T-helper 1 cell treated with Interleukin-12 subunit alpha and Interleukin-12 subunit beta and Interleukin-4 antibody, amounts not matched to agents 30 ng/mL and 1 ng/mL, for 36 hours (primary cell): ENCODE results near the gene MRPL12. TPM values are rescaled to one million over a fixed set of nuclear protein-coding genes. Genes with fewer than 3 reads are reported as not detected.
"Not testable (repeated sequence)": the region's sequence is repeated elsewhere in the genome, so short reads cannot be mapped to it uniquely, and the experiment has no call there.

ENCODE experiments used
- intact Hi-C: fragments of 100-400 bp; cut with micrococcal nuclease; formaldehyde crosslinking; loops from one replicate; pipeline ENCODE4 v1.15.1; 2024
- total RNA-seq: library from RNA; stranded (reverse); gene quantifications from 2 replicates; pipeline ENCODE4 v1.2.3, GENCODE V29; 2022

Gene MRPL12
- total RNA-seq = 85.6 and 86.6 TPM in 2 replicates

DNA sequence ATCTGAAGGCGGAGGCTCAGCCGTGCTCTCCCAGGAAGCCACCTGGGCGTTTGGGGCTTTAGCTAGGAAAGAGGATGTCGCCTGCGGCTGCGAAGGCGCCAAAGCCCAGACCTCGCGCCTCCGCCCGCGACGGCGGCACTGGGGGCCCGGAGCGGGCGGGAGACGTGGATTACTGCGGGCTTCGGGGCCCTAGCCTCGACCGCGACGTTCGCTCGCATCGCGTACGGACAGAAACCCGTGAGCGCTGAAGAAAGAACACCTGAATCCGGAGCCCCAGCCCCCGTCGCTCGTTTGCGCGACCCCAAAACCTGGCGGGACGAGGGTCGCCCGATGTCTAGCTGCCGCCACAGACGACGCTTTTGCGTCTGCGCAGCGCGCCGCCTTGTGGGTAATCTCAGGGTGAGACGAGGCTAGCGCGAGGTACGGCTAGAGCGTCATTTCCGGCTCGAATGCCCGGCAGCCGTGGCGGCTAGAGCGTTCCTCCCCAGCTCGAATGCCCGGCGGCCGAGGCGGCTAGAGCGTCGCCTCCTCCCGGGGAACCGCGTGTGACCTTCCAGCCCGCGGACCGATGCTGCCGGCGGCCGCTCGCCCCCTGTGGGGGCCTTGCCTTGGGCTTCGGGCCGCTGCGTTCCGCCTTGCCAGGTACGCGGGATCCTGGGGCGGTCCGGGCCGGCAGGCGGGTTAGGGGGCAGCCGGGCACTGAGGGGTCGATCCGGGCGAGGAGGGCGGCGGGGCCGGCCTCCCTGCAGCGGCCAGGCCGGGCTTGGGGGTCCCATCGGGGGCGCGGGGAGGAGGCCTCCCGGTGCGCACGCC lies at the start of gene MRPL12:
TSS of gene MRPL12 (plus strand) at position 434 of the 813 bp plus-strand sequence. CDS start at position 569, 135 bp downstream.
- intact Hi-C loops = loop anchor here (1.0 to 5.0 kb wide), 6 partner anchors 9 to 191 kb away; partner anchors contain the start of genes ACTG1, ARL16, CCDC137 and OXLD1

DNA sequence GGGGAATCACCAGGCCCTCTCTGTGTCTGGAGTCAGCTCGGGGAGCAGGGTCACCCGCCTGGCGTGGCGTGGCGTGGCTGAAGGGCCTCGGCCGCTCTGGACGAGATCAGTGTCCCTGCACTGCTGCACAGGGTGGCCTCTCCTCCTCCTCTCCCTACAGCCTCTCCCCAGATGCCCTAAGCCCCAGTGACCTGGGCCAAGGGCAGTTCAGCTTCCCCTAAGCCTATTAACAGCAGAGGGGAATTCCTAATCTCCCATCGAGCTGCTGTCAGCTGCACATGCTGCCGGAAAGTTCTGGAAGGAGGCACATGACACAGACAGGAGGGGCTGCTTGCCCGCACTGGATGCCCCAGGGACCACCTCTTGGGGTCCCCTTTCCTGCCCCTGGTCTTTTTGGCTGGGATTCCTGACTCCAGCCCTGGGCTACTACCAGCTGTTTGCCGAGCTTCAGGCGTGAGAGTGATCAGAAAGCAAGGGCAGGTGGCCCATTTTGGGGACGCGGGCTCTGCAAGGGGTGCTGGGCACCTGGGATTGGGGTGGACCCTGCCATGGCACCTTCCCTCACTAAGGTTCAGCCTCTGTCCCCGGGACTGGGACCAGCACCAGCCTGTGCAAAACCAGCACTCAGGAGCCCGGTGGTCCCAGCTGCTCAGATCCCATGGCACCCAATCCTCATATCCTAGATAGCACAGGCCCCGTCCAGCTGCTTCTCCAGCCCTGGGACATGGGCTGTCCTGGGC lies 47.6 kb upstream of the MRPL12 start:
- intact Hi-C loops = no loop called here

DNA sequence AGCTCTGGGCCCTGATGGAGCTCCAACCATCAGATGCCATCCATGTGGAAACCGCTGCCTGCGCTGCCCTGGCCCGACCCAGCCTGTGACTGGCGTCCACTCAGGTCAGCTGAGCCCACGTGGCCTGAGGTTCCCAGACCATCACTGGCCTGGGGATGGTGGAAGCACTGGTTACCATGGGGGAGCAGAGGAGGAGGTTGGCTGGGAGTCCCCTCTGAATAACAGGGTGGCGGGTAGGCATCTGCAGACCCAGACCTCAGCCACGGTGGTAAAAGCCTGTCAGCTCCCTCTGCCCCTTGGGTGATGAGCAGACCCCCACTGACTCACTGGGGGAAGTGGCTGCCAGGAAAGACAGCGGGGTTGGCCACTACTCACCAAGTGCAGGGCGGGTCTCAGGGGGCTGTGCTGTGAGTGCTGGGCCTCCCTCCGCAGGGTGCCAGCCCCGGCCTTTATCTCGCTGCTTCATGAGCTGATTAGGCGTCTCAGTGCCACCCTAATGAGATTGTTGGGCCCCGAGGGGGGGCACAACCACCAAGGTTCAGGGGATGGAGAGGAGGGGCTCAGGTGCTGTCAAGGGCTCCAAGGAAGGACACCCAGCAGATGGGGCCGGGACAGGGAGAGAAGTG lies 46.9 kb upstream of the MRPL12 start, which contains the start of gene PDE6G:
TSS of gene PDE6G (minus strand) at position 425 of the 626 bp plus-strand sequence. CDS start 3,237 bp downstream, outside the sequence.
- intact Hi-C loops = no loop called here

DNA sequence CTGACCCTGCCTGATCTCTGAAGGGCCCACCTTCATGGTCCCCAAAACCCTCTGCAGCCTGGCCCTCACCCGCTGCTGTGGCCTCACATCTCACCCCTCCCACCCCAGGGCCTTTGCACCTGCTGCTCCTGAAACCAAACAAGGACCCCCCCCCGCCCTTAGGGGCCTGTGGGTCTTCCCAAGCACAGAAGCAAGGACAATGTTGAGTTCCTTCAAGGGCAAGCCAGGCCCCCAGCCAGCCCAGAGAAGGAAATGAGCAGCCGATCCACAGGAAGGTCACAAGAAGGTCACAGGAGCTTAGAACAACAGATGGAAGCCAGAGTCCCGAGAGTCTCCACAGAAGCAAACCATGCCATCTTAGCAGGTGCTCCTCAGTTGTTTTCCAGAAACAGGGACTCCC lies 46.3 kb upstream of the MRPL12 start:
- intact Hi-C loops = no loop called here

DNA sequence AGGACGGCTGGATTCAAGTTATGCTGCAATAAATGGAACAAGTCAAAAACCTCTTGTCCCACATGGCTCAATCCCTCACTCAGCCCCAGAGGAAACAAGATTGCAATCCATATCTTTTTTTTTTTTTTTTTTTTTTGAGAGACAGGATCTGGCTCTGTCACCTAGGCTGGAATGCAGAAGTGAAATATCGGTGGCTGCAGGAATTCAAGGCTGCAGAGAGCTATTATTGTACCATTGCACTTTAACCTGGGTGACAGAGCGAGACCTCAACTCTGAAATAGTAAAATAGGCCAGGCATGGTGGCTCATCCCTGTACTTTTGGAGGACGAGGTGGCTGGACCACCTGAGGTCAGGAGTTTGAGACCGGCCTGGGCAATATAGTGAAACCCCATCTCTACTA lies 44.1 kb upstream of the MRPL12 start:
- intact Hi-C loops = no loop called here

DNA sequence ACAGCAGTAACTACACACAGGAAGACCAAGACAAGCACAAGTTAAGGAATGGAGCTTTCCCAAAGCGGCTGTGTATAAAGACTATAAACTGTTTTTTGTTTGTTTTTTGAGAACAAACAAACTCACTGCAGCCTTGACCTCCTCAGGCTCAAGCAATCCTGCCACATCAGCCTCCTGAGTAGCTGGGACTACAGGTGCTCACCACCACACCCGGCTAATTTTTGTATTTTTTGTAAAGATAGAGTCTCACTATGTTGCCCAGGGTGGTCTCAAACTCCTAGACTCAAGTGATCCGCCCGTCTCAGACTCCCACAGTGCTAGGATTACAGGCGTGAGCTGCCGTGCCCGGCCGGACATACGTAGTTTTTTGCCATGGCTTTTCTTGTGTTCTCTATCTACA lies 42.7 kb upstream of the MRPL12 start:
- intact Hi-C loops = no loop called here

DNA sequence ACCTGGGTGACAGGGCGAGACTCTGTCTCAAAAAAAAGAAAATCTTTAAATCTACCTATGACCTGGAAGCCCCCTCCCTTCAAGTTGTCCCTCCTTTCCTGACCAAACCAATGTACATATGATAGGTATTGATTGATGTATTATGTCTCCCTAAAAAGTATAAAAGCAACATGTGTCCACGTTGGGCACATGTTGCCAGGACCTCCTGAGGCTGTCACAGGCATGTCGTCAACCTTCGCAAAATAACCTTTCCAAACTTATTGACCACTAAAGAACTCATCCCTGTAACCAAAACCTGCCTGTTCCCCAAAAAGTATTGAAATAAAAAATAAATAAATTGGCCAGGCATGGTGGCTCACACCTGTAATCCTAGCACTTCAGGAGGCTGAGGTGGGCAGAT lies 41.2 kb upstream of the MRPL12 start:
- intact Hi-C loops = no loop called here

DNA sequence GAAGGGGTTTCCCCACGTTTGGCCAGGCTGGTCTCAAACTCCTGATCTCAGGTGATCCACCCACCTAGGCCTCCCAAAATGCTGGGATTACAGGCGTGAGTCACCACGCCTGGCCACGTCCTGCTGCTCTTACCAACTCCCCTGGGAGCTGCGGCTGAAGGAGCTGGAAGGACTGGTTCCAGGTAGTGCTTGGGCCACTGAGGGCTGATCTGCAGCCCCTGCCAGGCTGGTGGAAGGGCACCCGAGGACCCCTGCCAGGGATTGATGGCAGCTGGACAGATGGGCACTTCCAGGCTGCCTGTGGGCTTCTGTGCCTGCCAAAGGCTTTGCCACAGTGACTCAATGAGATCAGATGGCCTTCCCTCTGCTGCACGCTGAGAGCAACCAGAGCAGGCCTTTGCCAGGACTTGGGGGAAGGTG lies 39.1 kb upstream of the MRPL12 start:
- intact Hi-C loops = no loop called here

DNA sequence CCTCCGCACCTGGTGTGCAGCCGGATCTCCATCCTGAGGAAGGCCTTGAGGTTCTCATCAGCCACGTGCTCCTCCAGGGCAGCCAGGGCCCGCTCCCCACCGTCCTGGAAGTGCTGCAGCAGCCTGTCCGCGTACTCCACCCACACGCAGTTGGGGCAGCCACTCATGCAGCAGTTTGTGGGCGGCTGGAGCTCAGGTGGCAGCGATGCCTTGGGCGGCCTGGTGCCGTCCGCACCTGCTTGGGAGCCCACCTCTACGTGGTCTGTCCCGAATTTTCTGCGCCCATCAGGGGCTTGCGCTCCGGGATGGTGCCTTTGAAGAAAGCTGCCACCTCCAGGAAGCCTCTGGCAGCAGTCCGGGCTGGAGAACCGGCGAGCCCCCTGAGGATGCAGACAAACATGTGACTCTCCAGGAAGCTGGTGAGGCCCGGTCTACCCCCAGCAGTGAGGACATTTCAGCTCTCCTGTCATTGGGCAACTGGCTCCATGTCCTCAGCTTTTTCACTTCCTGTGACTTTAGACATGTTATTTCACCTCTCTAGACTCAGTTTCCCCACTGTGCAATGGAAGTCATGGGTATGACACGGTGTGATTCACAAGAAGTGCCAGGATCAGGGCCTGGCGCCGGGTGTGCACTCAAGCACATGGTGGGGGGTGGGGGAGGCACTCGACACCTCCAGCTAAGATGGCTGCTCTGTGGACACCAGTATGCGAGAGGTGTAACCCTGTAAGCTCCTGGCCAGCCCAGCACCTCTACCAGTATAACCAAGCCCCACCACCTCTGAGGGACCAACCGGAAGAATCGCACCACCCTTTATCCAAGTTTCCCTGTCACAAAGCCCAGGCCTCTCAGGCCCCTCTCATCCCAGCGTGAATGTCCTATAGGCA lies 37.7 kb upstream of the MRPL12 start:
- intact Hi-C loops = loop anchor here (1.0 kb wide), 4 partner anchors 18 to 47 kb away; partner anchors contain the start of genes ARL16, MRPL12, NPLOC4 and SLC25A10

DNA sequence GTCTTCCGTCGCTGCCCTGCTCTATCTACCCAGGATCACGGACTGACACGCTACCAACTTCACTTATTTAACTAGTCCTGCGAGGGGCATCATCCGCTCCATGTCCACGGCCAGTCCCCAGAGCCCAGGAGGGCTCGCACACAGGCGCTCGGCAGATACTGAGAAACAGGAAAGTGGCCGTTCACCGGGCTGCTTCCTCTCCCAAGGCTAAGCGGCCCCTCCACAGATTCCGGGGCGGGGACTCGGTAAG lies 37.1 kb upstream of the MRPL12 start:
- intact Hi-C loops = loop anchor here (1.0 kb wide), 4 partner anchors 17 to 46 kb away; partner anchors contain the start of genes ARL16, MRPL12, NPLOC4 and SLC25A10

DNA sequence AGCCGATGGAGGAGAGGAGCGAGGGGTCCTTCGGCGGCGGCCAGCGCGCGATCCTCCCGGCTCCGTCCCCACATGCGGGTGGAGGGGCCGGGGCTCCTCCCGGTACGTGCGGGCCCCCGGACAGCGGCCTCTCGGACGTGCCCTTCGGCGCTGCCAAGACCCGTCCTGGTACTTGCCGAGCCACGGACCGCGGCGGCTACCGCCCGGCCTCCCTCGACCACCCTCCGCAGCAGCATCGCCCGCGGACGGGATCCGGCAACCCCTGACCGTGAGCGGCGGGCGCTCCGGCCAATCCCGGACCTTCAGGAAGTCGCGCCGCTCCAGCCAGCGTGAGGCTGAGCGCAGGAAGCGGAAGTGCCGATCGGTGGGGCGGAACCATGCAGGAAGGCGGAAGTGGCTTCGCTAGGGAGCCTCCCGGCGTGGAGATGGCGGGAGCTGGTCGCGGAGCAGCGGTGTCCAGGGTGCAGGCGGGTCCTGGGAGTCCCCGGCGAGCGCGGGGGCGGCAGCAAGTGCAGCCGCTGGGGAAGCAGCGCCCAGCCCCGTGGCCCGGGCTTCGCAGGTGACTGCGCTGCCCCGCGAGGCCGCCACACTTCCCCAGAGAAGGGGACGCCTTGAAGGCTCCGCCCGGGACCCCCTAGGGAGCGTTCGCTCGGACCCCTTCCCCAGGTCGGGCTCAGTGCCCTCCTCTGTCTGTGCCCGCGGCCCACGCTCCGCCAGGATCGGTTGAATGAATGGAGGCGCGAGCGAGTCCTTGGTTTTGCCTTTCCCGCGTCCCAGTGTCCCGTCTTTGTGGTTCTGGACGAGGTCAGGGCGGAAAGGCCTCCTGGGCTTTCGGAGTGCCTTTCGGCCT lies 36.6 kb upstream of the MRPL12 start, which contains the start of the genes CCDC137 and OXLD1:
TSS of gene CCDC137 (plus strand) at position 396 of the 850 bp plus-strand sequence. CDS start at position 426, 30 bp downstream.
TSS of gene OXLD1 (minus strand) at position 264 of the 850 bp plus-strand sequence. CDS start at position 236, 28 bp downstream.
- intact Hi-C loops = loop anchor here (1.0 kb wide), 4 partner anchors 17 to 46 kb away; partner anchors contain the start of genes ARL16, MRPL12, NPLOC4 and SLC25A10

DNA sequence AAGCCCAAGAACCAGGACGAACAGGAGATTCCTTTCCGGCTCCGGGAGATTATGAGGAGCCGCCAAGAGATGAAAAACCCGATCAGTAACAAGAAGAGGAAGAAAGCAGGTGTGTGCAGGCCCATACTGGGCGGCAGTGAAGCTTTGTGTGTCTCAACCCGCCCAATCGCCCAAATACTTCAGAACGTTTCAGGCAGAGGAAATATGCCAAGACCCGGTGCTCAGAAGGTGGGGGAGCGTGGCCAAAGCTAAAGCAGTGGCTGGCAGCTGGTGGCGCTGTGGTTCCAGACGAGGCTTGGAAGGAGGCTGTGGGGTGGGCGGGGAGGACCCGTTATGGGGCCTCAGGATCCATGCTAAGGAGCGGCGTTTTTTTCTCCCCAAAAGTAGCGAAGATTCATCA lies 35.4 kb upstream of the MRPL12 start:
- intact Hi-C loops = no loop called here

DNA sequence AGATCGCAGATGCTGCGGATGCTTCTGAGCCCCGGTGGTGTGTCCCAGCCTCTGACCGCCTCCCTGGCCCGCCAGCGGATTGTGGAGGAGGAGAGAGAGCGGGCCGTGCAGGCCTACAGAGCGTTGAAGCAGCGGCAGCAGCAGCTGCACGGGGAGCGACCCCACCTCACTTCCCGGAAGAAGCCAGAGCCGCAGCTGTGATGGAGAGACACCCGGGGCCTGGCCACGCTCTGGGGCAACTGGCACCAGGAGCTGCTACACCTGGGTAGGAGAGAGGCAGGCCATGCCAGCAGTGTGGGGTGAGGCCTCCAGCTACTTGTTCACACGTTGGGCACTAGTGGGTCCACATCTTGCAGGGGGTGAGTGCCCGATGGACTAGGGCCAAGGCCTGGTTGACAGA lies 30.7 kb upstream of the MRPL12 start:
- intact Hi-C loops = no loop called here

DNA sequence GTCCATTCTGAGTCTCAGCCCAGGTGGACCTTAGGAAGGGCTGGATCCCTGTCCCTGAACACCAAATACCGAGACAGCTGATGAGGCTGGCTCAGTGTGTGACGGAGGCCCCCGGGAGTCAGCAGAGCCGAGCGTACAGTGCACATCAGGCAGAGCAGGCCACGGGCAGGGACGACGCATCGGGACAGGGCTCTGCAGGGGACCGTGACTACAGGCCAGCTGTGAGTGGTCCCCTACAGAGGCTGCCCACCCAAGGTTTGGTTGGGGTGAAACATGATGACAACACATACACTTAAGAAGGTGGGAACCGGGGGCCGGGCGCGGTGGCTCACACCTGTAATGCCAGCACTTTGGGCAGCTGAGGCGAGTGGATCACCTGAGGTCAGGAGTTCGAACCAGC lies 30.2 kb upstream of the MRPL12 start:
- intact Hi-C loops = no loop called here

DNA sequence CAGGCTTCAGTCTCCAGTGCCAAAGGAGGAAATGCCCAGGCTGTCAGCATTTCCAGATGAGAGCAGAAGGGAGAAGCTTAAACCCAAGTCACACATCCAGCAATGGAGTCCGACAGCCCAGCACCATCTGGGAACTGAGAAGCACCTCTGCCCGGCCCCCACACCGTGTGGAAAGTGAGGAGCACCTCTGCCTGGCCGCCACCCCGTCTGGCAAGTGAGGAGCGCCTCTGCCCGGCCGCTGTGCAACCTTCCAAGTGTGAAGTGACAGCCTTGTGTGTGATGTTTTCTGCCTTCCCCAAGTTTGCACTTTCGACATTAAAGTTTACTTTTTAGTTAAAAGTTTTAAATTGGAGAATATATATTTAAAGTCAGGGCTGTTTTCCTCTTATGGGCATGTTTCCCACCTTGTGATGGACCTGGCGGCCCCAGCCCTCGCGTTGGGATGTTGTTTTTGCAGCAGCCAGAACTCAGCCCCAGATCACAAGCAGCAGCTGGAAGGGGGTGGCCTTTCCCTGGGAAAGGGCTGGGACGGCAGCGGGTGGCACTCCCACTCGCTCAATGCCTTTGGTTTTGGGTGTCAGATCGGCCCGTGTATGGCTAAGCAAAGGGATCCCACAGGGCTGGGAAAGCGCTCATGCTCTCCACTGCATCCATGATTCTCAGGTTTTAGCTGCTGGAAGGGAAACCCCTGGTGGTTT lies 29.5 kb upstream of the MRPL12 start:
- intact Hi-C loops = no loop called here

DNA sequence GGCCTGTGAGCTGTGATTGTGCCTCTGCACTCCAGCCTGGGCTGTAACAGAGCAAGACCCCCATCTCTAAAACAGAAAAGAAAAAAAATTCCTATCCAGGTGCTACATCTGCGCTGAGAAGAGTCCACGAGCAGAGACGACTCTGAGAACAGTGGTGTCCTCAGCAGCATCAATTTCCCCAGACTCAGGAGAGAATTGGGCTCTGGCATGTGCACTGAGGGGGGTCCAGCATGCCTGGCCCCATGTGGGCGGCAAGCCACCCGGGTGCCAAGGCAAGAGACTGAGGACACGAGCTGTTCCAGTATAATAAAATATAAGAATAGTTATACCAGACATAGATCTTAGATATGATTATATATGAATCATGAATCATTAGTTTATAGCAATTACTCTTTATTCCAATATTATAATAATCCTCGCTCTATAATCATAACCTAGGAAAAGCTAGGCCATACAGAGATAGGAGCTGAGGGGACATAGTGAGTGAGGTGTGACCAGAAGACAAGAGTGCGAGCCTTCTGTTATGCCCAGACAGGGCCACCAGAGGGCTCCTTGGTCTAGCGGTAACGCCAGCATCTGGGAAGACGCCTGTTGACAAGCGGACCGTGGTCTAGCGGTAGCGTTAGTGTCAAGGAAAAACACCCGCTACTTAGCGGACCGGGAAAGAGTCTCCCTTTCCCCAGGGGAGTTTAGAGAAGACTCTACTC lies 27.5 kb upstream of the MRPL12 start:
- intact Hi-C loops = not testable (repeated sequence)

DNA sequence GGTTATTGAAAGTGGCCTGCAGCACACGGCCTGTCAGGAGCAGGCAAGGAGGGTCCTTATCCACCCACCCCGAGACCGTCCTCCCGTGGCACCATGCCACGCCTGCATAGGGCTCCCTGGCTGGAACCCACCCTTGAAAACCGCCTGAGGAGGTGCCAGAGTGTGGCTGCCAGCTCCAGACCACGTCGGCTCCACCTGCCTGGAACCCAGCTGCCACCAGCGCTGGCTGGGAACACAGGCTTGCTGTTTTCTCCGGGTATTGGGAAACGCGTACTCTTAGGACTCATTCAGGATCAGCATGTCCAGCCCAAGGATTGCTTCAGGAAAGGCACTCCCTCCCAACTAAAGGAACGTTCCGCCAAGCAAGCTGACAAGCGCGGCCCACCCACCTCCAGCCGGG lies 26.3 kb upstream of the MRPL12 start:
- intact Hi-C loops = no loop called here

DNA sequence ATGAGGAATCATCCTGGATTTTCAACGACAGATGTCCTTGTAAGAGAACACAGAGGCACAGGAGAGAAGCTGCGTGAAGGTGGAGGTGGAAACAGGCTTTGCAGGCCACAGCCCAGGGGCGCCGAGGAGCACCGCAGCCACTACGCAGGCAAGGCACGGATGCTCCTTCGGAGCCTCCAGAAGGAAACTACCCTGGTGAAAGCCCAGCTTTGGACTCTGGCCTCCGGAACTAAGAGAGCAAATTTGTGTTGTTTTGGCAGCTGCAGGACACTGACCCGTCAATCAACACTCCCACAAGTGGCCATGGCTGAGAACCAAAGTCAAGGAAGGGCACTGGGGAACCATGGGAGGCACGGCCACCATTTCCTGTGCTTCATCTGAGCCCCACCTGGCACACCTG lies 23.0 kb upstream of the MRPL12 start:
- intact Hi-C loops = loop anchor here (5.0 kb wide), 1 partner anchor 128 kb away; the partner anchor contains the start of gene FAAP100
